Measurements from ENCODE around the gene GAS2.

GRCh38 chr11:22728600-22729389 lies 62.4 kb downstream of the GAS2 start:
- TF ChIP-seq FOXA1 (IDR thresholded peaks at IDR 0.05): no peak
- TF ChIP-seq LEF1 (IDR thresholded peaks at IDR 0.05; ENCODE audit: borderline replicate concordance): no peak
- TF ChIP-seq SUZ12 (IDR thresholded peaks at IDR 0.05): no peak

Measured in HEK293T (cell line).